ENCODE data around the gene CNNM2.

GRCh38 chr10:103042908-103043307, 124.8 kb downstream of the CNNM2 start:
- no peak for TF ChIP-seq CTCF (IDR thresholded peaks at IDR 0.05)
- no peak for TF ChIP-seq POLR2A (IDR thresholded peaks at IDR 0.05)
